HepG2 (cell line): ENCODE measurements around the gene SETD1A. TPM values are rescaled to one million over a fixed set of nuclear protein-coding genes. Genes with fewer than 3 reads are reported as not detected.

ENCODE experiments used
- AKAP8 ChIP-seq: sonication (generic); formaldehyde crosslinking; IDR thresholded peaks from 2 replicates; pipeline ENCODE4 v1.5.1; 2020; ENCODE audit warnings: mild to moderate bottlenecking, missing genetic modification reagents
- FOXK1 ChIP-seq: sonication (generic); formaldehyde crosslinking; IDR thresholded peaks from 2 replicates; pipeline ENCODE4 v1.4.0; 2020; ENCODE audit warnings: low read depth, missing genetic modification reagents, borderline replicate concordance
- HMGA1 ChIP-seq: sonication (generic); formaldehyde crosslinking; conservative IDR thresholded peaks from 2 replicates; pipeline ENCODE4 v1.4.0; 2020; ENCODE audit warnings: missing genetic modification reagents
- HNF4A ChIP-seq: sonication (generic); formaldehyde crosslinking; IDR thresholded peaks from 2 replicates; pipeline ENCODE4 v1.4.0; 2020; ENCODE audit warnings: missing genetic modification reagents
- SIN3A ChIP-seq: IDR thresholded peaks from 2 replicates; pipeline ENCODE4 v1.6.1; 2011; ENCODE audit warnings: low read depth, mild to moderate bottlenecking, control low read depth, low read length, borderline replicate concordance
- ZNF354B ChIP-seq: sonication (generic); formaldehyde crosslinking; IDR thresholded peaks from 2 replicates; pipeline ENCODE4 v1.8.0; 2022; ENCODE audit warnings: mild to moderate bottlenecking, missing genetic modification reagents
- ZNF552 ChIP-seq: sonication (generic); formaldehyde crosslinking; IDR thresholded peaks from 2 replicates; pipeline ENCODE4 v1.9.0; 2022; ENCODE audit warnings: missing genetic modification reagents, mild to moderate bottlenecking, borderline replicate concordance
- ZNF670 ChIP-seq: sonication (generic); formaldehyde crosslinking; IDR thresholded peaks from 2 replicates; pipeline ENCODE4 v1.8.0; 2022; ENCODE audit warnings: mild to moderate bottlenecking, missing genetic modification reagents, borderline replicate concordance
- polyA plus RNA-seq, 8 experiments: library from polyadenylated mRNA; depleted of rRNA in 3 of 8; stranded (reverse) in 7 of 8; unstranded in 1 of 8; fragments of >200 nt; fragmentation: Illumina TruSeq in 4 of 8; extraction: Trizol in 4 of 8; gene quantifications; 2 replicates each; pipeline versions ENCODE4 v1.2.1 to v1.2.3, GENCODE V29; 2011 to 2016; ENCODE audit warnings: low read depth in 4 of 8, missing spikeins in 1 of 8, mixed read lengths in 1 of 8; ENCODE audit not compliant: insufficient read depth in 1 of 8
- total RNA-seq, 5 experiments: library from RNA; depleted of rRNA; stranded (reverse); fragments of >200 nt; fragmentation: Illumina TruSeq; extraction: Trizol; gene quantifications; 2 replicates each; pipeline ENCODE4 v1.2.3, GENCODE V29; 2016; ENCODE audit warnings: low read depth in 1 of 5
- TF ChIP-seq, protein P1 (sequence below): IDR thresholded peaks from 2 replicates; pipeline ENCODE4 v1.6.1; 2016; ENCODE audit warnings: low read depth, borderline replicate concordance
- TF ChIP-seq, protein P2 (sequence below): sonication (generic); formaldehyde crosslinking; IDR thresholded peaks from 2 replicates; pipeline ENCODE4 v1.4.0; 2020; ENCODE audit warnings: mild to moderate bottlenecking, missing genetic modification reagents
- TF ChIP-seq, protein P3 (sequence below): sonication (generic); formaldehyde crosslinking; IDR thresholded peaks from 2 replicates; pipeline ENCODE4 v1.4.0; 2020; ENCODE audit warnings: missing genetic modification reagents
- TF ChIP-seq, protein P4 (sequence below): sonication (generic); formaldehyde crosslinking; IDR thresholded peaks from 2 replicates; pipeline ENCODE4 v1.4.0; 2020; ENCODE audit warnings: mild to moderate bottlenecking, missing genetic modification reagents
- TF ChIP-seq, protein P5 (sequence below): IDR thresholded peaks from 2 replicates; pipeline ENCODE4 v1.6.1; 2016; ENCODE audit warnings: missing biosample characterization, missing genetic modification reagents, low read depth
- TF ChIP-seq, protein P6 (sequence below): sonication (generic); formaldehyde crosslinking; IDR thresholded peaks from 2 replicates; pipeline ENCODE4 v1.5.0; 2020; ENCODE audit warnings: missing genetic modification reagents

The SETD1A gene
- total and polyA plus RNA-seq, 2 of the 13 experiments (the other 11 are each of a cell fraction or from before 2014, with no cell fraction given), result 3.8 to 5.6 TPM

GRCh38 chr16:30948667-30949649 is 8.6 kb upstream of the SETD1A start, which contains the start of gene ORAI3 (continued):
- TF ChIP-seq AKAP8 (CRISPR knock-in tag) (peak; percentile 88; the same call in 1 of the 2 replicates), ZNF552 (CRISPR knock-in tag) (peak; percentile 53; the same call in 1 of the 2 replicates), ZNF670 (CRISPR knock-in tag) (no peak), SIN3A (peak; percentile 31; the same call in 1 of the 2 replicates), HMGA1 (CRISPR knock-in tag) (no peak), ZNF354B (CRISPR knock-in tag) (no peak), HNF4A (no peak), FOXK1 (no peak)
- TF ChIP-seq, protein P1, sequence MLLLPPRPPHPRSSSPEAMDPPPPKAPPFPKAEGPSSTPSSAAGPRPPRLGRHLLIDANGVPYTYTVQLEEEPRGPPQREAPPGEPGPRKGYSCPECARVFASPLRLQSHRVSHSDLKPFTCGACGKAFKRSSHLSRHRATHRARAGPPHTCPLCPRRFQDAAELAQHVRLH, result no peak
- TF ChIP-seq, protein P2, sequence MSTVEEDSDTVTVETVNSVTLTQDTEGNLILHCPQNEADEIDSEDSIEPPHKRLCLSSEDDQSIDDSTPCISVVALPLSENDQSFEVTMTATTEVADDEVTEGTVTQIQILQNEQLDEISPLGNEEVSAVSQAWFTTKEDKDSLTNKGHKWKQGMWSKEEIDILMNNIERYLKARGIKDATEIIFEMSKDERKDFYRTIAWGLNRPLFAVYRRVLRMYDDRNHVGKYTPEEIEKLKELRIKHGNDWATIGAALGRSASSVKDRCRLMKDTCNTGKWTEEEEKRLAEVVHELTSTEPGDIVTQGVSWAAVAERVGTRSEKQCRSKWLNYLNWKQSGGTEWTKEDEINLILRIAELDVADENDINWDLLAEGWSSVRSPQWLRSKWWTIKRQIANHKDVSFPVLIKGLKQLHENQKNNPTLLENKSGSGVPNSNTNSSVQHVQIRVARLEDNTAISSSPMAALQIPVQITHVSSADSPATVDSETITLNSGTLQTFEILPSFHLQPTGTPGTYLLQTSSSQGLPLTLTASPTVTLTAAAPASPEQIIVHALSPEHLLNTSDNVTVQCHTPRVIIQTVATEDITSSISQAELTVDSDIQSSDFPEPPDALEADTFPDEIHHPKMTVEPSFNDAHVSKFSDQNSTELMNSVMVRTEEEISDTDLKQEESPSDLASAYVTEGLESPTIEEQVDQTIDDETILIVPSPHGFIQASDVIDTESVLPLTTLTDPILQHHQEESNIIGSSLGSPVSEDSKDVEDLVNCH (CRISPR knock-in tag), result no peak
- TF ChIP-seq, protein P3, sequence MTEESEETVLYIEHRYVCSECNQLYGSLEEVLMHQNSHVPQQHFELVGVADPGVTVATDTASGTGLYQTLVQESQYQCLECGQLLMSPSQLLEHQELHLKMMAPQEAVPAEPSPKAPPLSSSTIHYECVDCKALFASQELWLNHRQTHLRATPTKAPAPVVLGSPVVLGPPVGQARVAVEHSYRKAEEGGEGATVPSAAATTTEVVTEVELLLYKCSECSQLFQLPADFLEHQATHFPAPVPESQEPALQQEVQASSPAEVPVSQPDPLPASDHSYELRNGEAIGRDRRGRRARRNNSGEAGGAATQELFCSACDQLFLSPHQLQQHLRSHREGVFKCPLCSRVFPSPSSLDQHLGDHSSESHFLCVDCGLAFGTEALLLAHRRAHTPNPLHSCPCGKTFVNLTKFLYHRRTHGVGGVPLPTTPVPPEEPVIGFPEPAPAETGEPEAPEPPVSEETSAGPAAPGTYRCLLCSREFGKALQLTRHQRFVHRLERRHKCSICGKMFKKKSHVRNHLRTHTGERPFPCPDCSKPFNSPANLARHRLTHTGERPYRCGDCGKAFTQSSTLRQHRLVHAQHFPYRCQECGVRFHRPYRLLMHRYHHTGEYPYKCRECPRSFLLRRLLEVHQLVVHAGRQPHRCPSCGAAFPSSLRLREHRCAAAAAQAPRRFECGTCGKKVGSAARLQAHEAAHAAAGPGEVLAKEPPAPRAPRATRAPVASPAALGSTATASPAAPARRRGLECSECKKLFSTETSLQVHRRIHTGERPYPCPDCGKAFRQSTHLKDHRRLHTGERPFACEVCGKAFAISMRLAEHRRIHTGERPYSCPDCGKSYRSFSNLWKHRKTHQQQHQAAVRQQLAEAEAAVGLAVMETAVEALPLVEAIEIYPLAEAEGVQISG, result peak; percentile 73
- TF ChIP-seq, protein P4, sequence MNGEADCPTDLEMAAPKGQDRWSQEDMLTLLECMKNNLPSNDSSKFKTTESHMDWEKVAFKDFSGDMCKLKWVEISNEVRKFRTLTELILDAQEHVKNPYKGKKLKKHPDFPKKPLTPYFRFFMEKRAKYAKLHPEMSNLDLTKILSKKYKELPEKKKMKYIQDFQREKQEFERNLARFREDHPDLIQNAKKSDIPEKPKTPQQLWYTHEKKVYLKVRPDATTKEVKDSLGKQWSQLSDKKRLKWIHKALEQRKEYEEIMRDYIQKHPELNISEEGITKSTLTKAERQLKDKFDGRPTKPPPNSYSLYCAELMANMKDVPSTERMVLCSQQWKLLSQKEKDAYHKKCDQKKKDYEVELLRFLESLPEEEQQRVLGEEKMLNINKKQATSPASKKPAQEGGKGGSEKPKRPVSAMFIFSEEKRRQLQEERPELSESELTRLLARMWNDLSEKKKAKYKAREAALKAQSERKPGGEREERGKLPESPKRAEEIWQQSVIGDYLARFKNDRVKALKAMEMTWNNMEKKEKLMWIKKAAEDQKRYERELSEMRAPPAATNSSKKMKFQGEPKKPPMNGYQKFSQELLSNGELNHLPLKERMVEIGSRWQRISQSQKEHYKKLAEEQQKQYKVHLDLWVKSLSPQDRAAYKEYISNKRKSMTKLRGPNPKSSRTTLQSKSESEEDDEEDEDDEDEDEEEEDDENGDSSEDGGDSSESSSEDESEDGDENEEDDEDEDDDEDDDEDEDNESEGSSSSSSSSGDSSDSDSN (CRISPR knock-in tag), result peak; percentile 68; the same call in 1 of the 2 replicates
- TF ChIP-seq, protein P5, sequence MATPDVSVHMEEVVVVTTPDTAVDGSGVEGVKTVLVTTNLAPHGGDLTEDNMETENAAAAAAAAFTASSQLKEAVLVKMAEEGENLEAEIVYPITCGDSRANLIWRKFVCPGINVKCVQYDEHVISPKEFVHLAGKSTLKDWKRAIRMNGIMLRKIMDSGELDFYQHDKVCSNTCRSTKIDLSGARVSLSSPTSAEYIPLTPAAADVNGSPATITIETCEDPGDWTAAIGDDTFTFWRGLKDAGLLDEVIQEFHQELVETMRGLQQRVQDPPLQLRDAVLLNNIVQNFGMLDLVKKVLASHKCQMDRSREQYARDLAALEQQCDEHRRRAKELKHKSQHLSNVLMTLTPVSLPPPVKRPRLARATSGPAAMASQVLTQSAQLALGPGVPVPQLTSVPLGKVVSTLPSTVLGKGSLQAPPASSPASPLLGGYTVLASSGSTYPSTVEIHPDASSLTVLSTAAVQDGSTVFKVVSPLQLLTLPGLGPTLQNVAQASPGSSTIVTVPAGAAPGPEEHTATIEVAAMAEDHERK, result no peak
- TF ChIP-seq, protein P6, sequence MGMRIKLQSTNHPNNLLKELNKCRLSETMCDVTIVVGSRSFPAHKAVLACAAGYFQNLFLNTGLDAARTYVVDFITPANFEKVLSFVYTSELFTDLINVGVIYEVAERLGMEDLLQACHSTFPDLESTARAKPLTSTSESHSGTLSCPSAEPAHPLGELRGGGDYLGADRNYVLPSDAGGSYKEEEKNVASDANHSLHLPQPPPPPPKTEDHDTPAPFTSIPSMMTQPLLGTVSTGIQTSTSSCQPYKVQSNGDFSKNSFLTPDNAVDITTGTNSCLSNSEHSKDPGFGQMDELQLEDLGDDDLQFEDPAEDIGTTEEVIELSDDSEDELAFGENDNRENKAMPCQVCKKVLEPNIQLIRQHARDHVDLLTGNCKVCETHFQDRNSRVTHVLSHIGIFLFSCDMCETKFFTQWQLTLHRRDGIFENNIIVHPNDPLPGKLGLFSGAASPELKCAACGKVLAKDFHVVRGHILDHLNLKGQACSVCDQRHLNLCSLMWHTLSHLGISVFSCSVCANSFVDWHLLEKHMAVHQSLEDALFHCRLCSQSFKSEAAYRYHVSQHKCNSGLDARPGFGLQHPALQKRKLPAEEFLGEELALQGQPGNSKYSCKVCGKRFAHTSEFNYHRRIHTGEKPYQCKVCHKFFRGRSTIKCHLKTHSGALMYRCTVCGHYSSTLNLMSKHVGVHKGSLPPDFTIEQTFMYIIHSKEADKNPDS (CRISPR knock-in tag), result 0 out of 2 replicates have a peak, but pooled peaks have one; percentile 25
